Posterior cingulate gyrus (tissue), 11 donors: ENCODE measurements around the gene CDH4.

Experiments
- DNase-seq, 10 donors: peaks; one replicate each; pipeline versions ENCODE4 v3.0.0 to v3.0.0-alpha.2; 2020 to 2021; ENCODE audit warnings: mixed read lengths in 3 of 10
- intact Hi-C: fragments of 100-400 bp; cut with DNase I; formaldehyde crosslinking; loops from one replicate; pipeline ENCODE4 v1.15.1; 2023

The CDH4 gene

GRCh38 chr20:61986762-61987321, 734.8 kb downstream of the CDH4 start:
- intact Hi-C loops = no loop called here
- peak in 2 of 10 donors; percentile 31 to 45 for DNase-seq

- intact Hi-C loops = no loop called here
- peak in 3 of 10 donors; percentile 41 to 64 (median 59) for DNase-seq
Observed at GRCh38 chr20:61988665-61989064, 736.6 kb downstream of the CDH4 start.

- peak in 2 of 10 donors; percentile 26 to 52 for DNase-seq
- intact Hi-C loops = no loop called here
Observed at GRCh38 chr20:61989741-61990140, 737.7 kb downstream of the CDH4 start.
